SW480 (cell line): Measurements from ENCODE around the gene SAYSD1.

Source experiments
- DNase-seq: peaks from one replicate; pipeline ENCODE4 v3.0.0-alpha.2; 2016; ENCODE audit warnings: low spot score

Gene SAYSD1

GRCh38 chr6:39058471-39059147 lies 56.4 kb downstream of the SAYSD1 start:
- DNase-seq = no peak

DNA sequence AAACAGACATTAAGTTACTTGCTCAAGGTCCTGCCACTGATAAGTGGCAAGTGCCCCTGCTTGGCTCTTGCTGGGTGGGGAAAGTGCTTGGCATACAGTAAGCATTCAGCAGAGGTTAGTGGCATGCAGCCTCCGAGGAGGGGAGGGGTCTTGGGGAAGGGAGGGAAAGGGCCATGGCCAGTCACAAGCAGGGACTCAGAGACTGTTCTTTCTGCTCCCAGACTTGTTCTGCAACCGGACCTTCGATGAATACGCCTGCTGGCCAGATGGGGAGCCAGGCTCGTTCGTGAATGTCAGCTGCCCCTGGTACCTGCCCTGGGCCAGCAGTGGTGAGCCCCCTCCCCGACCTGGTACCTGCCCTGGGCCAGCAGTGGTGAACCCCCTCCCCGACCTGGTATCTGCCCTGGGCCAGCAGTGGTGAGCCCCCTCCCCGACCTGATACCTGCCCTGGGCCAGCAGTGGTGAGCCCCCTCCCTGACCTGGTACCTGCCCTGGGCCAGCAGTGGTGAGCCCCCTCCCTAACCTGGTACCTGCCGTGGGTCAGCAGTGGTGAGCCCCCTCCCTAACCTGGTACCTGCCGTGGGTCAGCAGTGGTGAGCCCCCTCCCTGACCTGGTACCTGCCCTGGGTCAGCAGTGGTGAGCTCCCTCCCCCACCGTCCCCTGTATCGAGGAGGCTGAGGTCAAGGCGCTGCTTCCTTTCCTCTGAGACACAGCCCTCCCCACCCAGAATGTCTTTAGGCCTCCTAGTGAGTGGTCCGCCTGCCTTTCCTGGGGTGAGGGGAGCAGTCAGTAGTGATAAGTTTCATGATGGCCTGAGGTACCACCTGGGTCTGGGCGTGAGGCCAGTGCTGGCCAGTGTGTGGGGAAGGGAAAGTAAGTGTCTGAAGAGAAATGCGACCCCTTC lies 57.5 kb downstream of the SAYSD1 start:
- DNase-seq = no peak

DNA sequence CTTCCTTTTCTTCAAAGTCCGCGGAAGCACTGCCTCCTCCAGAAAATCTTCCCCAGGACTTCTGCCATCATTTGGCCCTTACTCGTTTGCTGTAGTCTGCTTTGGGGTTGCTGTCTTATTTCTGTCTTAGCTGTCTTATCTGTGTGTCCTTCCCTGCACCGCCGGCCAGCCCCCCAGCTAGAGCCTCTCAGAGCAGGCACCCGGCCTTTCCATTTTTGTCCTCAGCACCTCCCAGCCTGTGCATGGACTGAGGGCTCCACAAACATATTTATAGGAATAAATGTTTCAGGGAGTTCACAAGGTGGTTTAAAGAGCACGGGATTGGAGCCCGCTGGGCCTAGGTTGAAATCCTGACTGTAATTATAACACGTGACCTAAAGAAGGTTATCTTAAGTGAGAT lies 58.3 kb downstream of the SAYSD1 start:
- no peak for DNase-seq

DNA sequence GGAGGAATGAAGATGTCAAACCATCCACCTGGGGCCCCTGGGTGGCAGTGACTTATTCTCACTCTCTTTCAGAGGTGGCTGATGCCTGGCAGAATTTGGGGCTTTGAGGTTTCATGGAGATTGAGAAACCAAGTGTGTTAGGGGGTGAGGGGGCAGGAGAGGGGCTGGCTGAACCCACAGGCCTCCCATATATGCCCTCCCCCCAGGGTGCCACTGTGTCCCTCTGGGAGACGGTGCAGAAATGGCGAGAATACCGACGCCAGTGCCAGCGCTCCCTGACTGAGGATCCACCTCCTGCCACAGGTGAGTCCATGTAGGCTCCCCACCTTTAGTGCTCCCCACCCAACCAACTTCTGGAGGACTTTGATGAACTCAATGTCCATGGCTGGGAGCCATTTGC lies 58.8 kb downstream of the SAYSD1 start:
- no peak for DNase-seq

- DNase-seq = no peak
Observed at GRCh38 chr6:39055661-39056060, 59.3 kb downstream of the SAYSD1 start.

- DNase-seq = no peak
Observed at GRCh38 chr6:39054577-39055142, 60.3 kb downstream of the SAYSD1 start.
